ENCODE measurements around the gene ASTN2. TPM values are rescaled to one million over a fixed set of nuclear protein-coding genes. Genes with fewer than 3 reads are reported as not detected.

ASTN2 gene
- total and polyA plus RNA-seq, 10 of the 15 experiments (the other 5 are each of a cell fraction or from before 2014, with no cell fraction given): 1.4 to 15.7 (median 7.0) TPM

GRCh38 chr9:116767219-116767618 is 647.6 kb downstream of the ASTN2 start:
- Histone ChIP-seq H3K27me3 (replicated peaks in 1 of 2; ENCODE audit: control insufficient read depth in 2 of 2, insufficient read depth in 2 of 2, low read length in 1 of 2) (peaks cover 2 to 3% of the 10 kb centered on the region in 2 experiments; a peak in 1 of 4 replicates), H4K20me1 (ENCODE audit: control insufficient read depth, insufficient read depth) (no peaks in the 10 kb centered on the region), H3K4me3 (no peak overlapping the region), H3K4me2 (ENCODE audit: control insufficient read depth, insufficient read depth) (no peak overlapping the region), H3K27ac (ENCODE audit: control insufficient read depth, insufficient read depth) (no peak overlapping the region), H3K36me3 (ENCODE audit: control insufficient read depth in 2 of 2, insufficient read depth in 2 of 2, low read length in 1 of 2) (no peaks in the 10 kb centered on the region), H3K79me2 (ENCODE audit: control insufficient read depth, insufficient read depth, low read length) (no peaks in the 10 kb centered on the region), H3K4me1 (ENCODE audit: control insufficient read depth, insufficient read depth, low read length) (no peaks in the 10 kb centered on the region), H3K9ac (ENCODE audit: control insufficient read depth, insufficient read depth, low read length) (no peak overlapping the region), H3K9me3 (replicated peaks; ENCODE audit: control insufficient read depth, insufficient read depth, low read length) (no peaks in the 10 kb centered on the region; the same call in 2 of the 3 replicates), H2AFZ (ENCODE audit: control insufficient read depth, low read depth, low read length) (no peak overlapping the region)
- FAIRE-seq: no peak
- in situ Hi-C loops (cut with MboI) (no loop called here), intact Hi-C loops (cut with micrococcal nuclease; ENCODE audit: unreplicated experiment) (no loop called here)
- CTCF ChIA-PET: no interaction called here
- POLR2A ChIA-PET: no interaction called here
- RAD21 ChIA-PET (ENCODE audit: unreplicated experiment): no interaction called here
- no peak for ATAC-seq
- SMC1A ChIA-PET (ENCODE audit: uncharacterized antibody, unreplicated experiment): no interaction called here
- no TSS peak for BruUV-seq (replicated peaks)
- no peak for DNase-seq (ENCODE audit: low read depth, low spot score)
- WGBS (ENCODE audit: insufficient coverage, insufficient replicate concordance, low lambda C conversion rate, missing lambda C conversion rate): 35% methylated on average over 8 of the region's 8 CpGs
- TF ChIP-seq USF2 (IDR thresholded peaks at IDR 0.05; ENCODE audit: borderline replicate concordance, low read depth, low read length) (no peak), E4F1 (IDR thresholded peaks at IDR 0.05; ENCODE audit: borderline replicate concordance, partially characterized antibody) (no peak), PBX3 (IDR thresholded peaks at IDR 0.05; ENCODE audit: insufficient replicate concordance, low read depth, low read length) (no peak), NBN (IDR thresholded peaks at IDR 0.05) (no peak), FOS (IDR thresholded peaks at IDR 0.05; ENCODE audit: borderline replicate concordance, extremely low read depth, insufficient read length) (no peak), CBFB (IDR thresholded peaks at IDR 0.05; ENCODE audit: low read depth) (no peak), RCOR1 (conservative IDR thresholded peaks at IDR 0.05; ENCODE audit: low read depth, low read length) (no peak), ATF2 (IDR thresholded peaks at IDR 0.05; ENCODE audit: low read length) (no peak), ESRRA (IDR thresholded peaks at IDR 0.05; ENCODE audit: low read length) (no peak), IRF5 (IDR thresholded peaks at IDR 0.05; ENCODE audit: borderline replicate concordance) (no peak), ATF7 (IDR thresholded peaks at IDR 0.05; ENCODE audit: low read depth) (no peak), KDM1A (IDR thresholded peaks at IDR 0.05; ENCODE audit: borderline replicate concordance) (no peak), EGR1 (IDR thresholded peaks at IDR 0.05; ENCODE audit: borderline replicate concordance in 1 of 2, low read depth in 2 of 2, low read length in 2 of 2) (no peak), CEBPZ (IDR thresholded peaks at IDR 0.05; ENCODE audit: low read depth, low read length) (no peak)
